MM.1S (cell line): ENCODE data around the gene NSD2.

Experiments
- DNase-seq: peaks from one replicate; pipeline ENCODE4 v3.0.0-alpha.2; 2015
- H2AFZ ChIP-seq: fragments of 300-600 bp; sonication (generic); 2 replicates; pipeline ENCODE4 v1.6.0; 2016; ENCODE audit warnings: antibody characterized with exemption, low read length
- H3F3A ChIP-seq: fragments of 300-600 bp; sonication (generic); 2 replicates; pipeline ENCODE4 v1.6.1; 2016; ENCODE audit warnings: mild to moderate bottlenecking, antibody characterized with exemption, low read length, moderate library complexity, mixed read lengths; ENCODE audit not compliant: insufficient read depth
- H3K27ac ChIP-seq: fragments of 300-600 bp; sonication (generic); 2 replicates; pipeline ENCODE4 v1.5.1; 2016; ENCODE audit warnings: mild to moderate bottlenecking, low read length
- H3K27me3 ChIP-seq: fragments of 300-600 bp; sonication (generic); replicated peaks from 2 replicates; pipeline ENCODE4 v1.6.0; 2016; ENCODE audit warnings: low read length; ENCODE audit not compliant: insufficient read depth
- H3K36me3 ChIP-seq: fragments of 300-600 bp; sonication (generic); replicated peaks from 2 replicates; pipeline ENCODE4 v1.6.1; 2016; ENCODE audit warnings: mild to moderate bottlenecking, low read length, mixed read lengths; ENCODE audit not compliant: insufficient read depth
- H3K4me1 ChIP-seq: fragments of 300-600 bp; sonication (generic); 2 replicates; pipeline ENCODE4 v1.6.1; 2016; ENCODE audit warnings: low read length, mixed read lengths
- H3K4me2 ChIP-seq: fragments of 300-600 bp; sonication (generic); 2 replicates; pipeline ENCODE4 v1.6.0; 2016; ENCODE audit warnings: low read depth, low read length
- H3K4me3 ChIP-seq: fragments of 300-600 bp; sonication (generic); 2 replicates; pipeline ENCODE4 v1.5.1; 2016; ENCODE audit warnings: low read length, mixed read lengths
- H3K79me2 ChIP-seq: fragments of 300-600 bp; sonication (generic); 2 replicates; pipeline ENCODE4 v1.6.1; 2016; ENCODE audit warnings: mixed run types, low read length, mixed read lengths
- H3K9ac ChIP-seq: fragments of 300-600 bp; sonication (generic); 2 replicates; pipeline ENCODE4 v1.6.1; 2016; ENCODE audit warnings: low read length, mixed read lengths
- H3K9me2 ChIP-seq: fragments of 300-600 bp; sonication (generic); replicated peaks from 2 replicates; pipeline ENCODE4 v1.6.1; 2016; ENCODE audit warnings: mild to moderate bottlenecking, low read length, mixed read lengths; ENCODE audit not compliant: insufficient read depth
- H3K9me3 ChIP-seq: fragments of 300-600 bp; sonication (generic); replicated peaks from 2 replicates; pipeline ENCODE4 v1.6.1; 2016; ENCODE audit warnings: mild to moderate bottlenecking, low read length, mixed read lengths; ENCODE audit not compliant: insufficient read depth
- H4K20me1 ChIP-seq: fragments of 300-600 bp; sonication (generic); 2 replicates; pipeline ENCODE4 v1.6.1; 2016; ENCODE audit warnings: mild to moderate bottlenecking, low read length, moderate library complexity, mixed read lengths; ENCODE audit not compliant: insufficient read depth
- EZH2 ChIP-seq: fragments of 300-600 bp; sonication (generic); optimal IDR thresholded peaks from 2 replicates; pipeline ENCODE3; 2017; ENCODE audit warnings: low read depth, mild to moderate bottlenecking, antibody characterized with exemption, low read length, mixed read lengths
- EZH2phosphoT487 ChIP-seq: fragments of 300-600 bp; sonication (generic); IDR thresholded peaks from 2 replicates; pipeline ENCODE4 v1.6.1; 2018; ENCODE audit warnings: antibody characterized with exemption, low read length
- TF ChIP-seq, protein P1 (sequence below): fragments of 300-600 bp; sonication (generic); IDR thresholded peaks from 2 replicates; pipeline ENCODE4 v1.5.1; 2016; ENCODE audit warnings: antibody characterized with exemption, low read length, mixed read lengths

Gene NSD2

GRCh38 chr4:1958276-1959103 lies 87.3 kb downstream of the NSD2 start:
- no peak overlapping the region for H3K9ac ChIP-seq
- H3K9me2 ChIP-seq = no peaks in the 10 kb centered on the region
- H3F3A ChIP-seq = no peaks in the 10 kb centered on the region
- TF ChIP-seq EZH2 = no peak
- TF ChIP-seq, protein P1, sequence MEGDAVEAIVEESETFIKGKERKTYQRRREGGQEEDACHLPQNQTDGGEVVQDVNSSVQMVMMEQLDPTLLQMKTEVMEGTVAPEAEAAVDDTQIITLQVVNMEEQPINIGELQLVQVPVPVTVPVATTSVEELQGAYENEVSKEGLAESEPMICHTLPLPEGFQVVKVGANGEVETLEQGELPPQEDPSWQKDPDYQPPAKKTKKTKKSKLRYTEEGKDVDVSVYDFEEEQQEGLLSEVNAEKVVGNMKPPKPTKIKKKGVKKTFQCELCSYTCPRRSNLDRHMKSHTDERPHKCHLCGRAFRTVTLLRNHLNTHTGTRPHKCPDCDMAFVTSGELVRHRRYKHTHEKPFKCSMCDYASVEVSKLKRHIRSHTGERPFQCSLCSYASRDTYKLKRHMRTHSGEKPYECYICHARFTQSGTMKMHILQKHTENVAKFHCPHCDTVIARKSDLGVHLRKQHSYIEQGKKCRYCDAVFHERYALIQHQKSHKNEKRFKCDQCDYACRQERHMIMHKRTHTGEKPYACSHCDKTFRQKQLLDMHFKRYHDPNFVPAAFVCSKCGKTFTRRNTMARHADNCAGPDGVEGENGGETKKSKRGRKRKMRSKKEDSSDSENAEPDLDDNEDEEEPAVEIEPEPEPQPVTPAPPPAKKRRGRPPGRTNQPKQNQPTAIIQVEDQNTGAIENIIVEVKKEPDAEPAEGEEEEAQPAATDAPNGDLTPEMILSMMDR = no peak
- no peak for TF ChIP-seq EZH2phosphoT487
- no peak overlapping the region for H2AFZ ChIP-seq
- peaks cover 36% of the 10 kb centered on the region for H3K36me3 ChIP-seq
- no peaks in the 10 kb centered on the region for H3K27me3 ChIP-seq
- H3K4me1 ChIP-seq = no peaks in the 10 kb centered on the region
- no peak for DNase-seq
- H3K9me3 ChIP-seq = no peaks in the 10 kb centered on the region
- no peak overlapping the region for H3K4me2 ChIP-seq
- H3K79me2 ChIP-seq = peaks cover 34% of the 10 kb centered on the region
- no peak overlapping the region for H3K27ac ChIP-seq
- no peaks in the 10 kb centered on the region for H4K20me1 ChIP-seq
- H3K4me3 ChIP-seq = no peak overlapping the region

GRCh38 chr4:1959104-1959384 lies 87.9 kb downstream of the NSD2 start:
- Histone ChIP-seq H3F3A (no peaks in the 10 kb centered on the region), H3K36me3 (peaks cover 36% of the 10 kb centered on the region)

GRCh38 chr4:1960170-1960825 lies 89.1 kb downstream of the NSD2 start:
- peaks cover 39% of the 10 kb centered on the region for H3K79me2 ChIP-seq
- H3K4me3 ChIP-seq = no peak overlapping the region
- H2AFZ ChIP-seq = no peak overlapping the region
- no peaks in the 10 kb centered on the region for H3K9me2 ChIP-seq
- H3K9me3 ChIP-seq = no peaks in the 10 kb centered on the region
- no peak overlapping the region for H3K4me2 ChIP-seq
- peaks cover 31% of the 10 kb centered on the region for H3K36me3 ChIP-seq
- no peaks in the 10 kb centered on the region for H3F3A ChIP-seq
- no peak for DNase-seq
- H3K4me1 ChIP-seq = no peaks in the 10 kb centered on the region
- H4K20me1 ChIP-seq = no peaks in the 10 kb centered on the region
- H3K27ac ChIP-seq = no peak overlapping the region
- TF ChIP-seq EZH2phosphoT487 (no peak), EZH2 (no peak)
- TF ChIP-seq, protein P1 = no peak
- no peak overlapping the region for H3K9ac ChIP-seq
- H3K27me3 ChIP-seq = no peaks in the 10 kb centered on the region

More at GRCh38 chr4:1959104-1959384, 87.9 kb downstream of the NSD2 start:
- peaks cover 36% of the 10 kb centered on the region for H3K79me2 ChIP-seq
- no peaks in the 10 kb centered on the region for H3K9me2 ChIP-seq
- TF ChIP-seq, protein P1 = no peak
- TF ChIP-seq EZH2 (no peak), EZH2phosphoT487 (no peak)
- no peak overlapping the region for H3K4me2 ChIP-seq
- no peaks in the 10 kb centered on the region for H3K27me3 ChIP-seq
- DNase-seq = no peak
- no peak overlapping the region for H3K27ac ChIP-seq
- no peak overlapping the region for H3K9ac ChIP-seq
- H4K20me1 ChIP-seq = no peaks in the 10 kb centered on the region
- no peaks in the 10 kb centered on the region for H3K4me1 ChIP-seq
- no peak overlapping the region for H2AFZ ChIP-seq
- H3K4me3 ChIP-seq = no peak overlapping the region
- H3K9me3 ChIP-seq = no peaks in the 10 kb centered on the region
